ENCODE data around the gene RCBTB1. TPM values are rescaled to one million over a fixed set of nuclear protein-coding genes. Genes with fewer than 3 reads are reported as not detected.

Gene RCBTB1
- total RNA-seq, 2 donors from 2014 or later, result 6.3 to 12.2 TPM

DNA sequence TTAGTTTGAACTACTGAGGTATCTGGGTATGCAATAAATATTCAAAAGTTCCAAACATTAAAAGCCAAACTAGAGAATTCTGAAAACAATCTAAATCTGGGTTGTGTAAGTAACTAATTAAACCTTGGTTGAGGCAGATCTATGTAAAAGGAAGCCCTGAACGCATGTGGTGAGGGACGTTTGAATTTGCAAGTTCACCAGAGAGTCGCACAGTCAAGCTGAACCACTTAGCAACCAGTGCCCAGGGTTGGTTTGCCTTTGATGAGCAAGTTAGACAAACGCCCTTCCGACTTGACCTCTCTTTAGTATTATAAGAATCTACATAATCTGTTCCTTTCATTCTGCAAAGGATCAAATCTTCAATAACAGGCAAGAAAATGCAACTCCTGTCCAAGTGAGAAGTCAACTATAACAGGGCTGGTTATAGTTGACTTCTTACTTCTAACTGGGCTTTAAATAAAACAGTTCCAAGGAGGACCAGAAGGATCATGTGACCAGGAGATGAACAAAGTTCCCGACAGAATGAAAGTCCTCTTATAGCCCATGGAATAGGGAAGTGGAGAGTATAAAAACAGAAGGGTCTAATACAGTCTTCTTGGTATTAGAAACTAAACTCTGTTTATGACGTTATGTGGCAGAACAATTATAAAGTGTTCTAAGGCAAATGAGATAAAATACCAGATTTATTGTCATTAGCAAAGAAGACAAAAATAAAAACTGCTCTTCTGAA lies 49.0 kb downstream of the RCBTB1 start:
- ATAC-seq (no peak), DNase-seq (no peak)
- Histone ChIP-seq H3K9me3 (no peaks in the 10 kb centered on the region), H3K4me1 (no peaks in the 10 kb centered on the region), H3K27ac (no peak overlapping the region), H3K4me3 (no peak overlapping the region), H3K36me3 (replicated peaks in 1 of 2; ENCODE audit: insufficient read depth in 1 of 2, low read depth in 2 of 2) (peaks cover 0 to 4% of the 10 kb centered on the region in 2 donors), H3K27me3 (no peaks in the 10 kb centered on the region)
- TF ChIP-seq POLR2A (IDR thresholded peaks at IDR 0.05), result no peak
- TF ChIP-seq, protein P1, sequence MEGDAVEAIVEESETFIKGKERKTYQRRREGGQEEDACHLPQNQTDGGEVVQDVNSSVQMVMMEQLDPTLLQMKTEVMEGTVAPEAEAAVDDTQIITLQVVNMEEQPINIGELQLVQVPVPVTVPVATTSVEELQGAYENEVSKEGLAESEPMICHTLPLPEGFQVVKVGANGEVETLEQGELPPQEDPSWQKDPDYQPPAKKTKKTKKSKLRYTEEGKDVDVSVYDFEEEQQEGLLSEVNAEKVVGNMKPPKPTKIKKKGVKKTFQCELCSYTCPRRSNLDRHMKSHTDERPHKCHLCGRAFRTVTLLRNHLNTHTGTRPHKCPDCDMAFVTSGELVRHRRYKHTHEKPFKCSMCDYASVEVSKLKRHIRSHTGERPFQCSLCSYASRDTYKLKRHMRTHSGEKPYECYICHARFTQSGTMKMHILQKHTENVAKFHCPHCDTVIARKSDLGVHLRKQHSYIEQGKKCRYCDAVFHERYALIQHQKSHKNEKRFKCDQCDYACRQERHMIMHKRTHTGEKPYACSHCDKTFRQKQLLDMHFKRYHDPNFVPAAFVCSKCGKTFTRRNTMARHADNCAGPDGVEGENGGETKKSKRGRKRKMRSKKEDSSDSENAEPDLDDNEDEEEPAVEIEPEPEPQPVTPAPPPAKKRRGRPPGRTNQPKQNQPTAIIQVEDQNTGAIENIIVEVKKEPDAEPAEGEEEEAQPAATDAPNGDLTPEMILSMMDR (IDR thresholded peaks at IDR 0.05), result no peak
- 73 to 81% methylated on average over 7 of the region's 7 CpGs for WGBS, 2 donors
- intact Hi-C loops (cut with DNase I), result no loop called here

DNA sequence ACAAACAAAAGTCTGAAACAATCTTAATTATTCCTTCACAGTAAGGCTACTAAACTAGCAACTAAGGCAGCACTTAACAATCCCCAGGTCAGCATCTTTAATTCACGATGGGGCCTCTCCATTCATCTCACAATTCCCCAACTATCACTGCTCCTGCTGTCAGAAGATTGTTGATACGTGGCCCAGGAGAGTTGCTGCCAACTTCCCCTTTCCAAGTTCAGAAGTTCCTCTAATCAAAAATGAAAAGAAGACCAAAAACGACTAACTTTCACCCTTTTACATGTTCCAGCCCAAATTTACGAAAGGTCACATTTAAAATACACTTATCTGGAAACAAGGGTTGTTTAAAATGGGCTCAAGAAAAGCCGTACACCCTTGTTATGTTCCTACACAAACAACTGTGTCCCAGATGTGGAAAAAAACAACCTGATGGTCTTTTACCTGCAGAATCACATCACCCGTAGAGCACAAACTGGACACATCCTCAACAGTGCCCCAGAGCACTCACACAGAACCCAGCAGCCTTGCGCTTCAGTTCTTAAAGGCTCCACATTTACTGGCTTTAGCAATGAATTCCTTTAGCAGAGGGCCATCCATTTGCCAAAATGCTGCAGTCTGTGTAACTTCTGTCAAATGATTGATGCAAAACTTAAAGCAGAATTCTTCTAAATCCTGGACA lies 51.6 kb downstream of the RCBTB1 start:
- WGBS, 2 donors, result 68 to 73% methylated on average over 7 of the region's 7 CpGs

DNA sequence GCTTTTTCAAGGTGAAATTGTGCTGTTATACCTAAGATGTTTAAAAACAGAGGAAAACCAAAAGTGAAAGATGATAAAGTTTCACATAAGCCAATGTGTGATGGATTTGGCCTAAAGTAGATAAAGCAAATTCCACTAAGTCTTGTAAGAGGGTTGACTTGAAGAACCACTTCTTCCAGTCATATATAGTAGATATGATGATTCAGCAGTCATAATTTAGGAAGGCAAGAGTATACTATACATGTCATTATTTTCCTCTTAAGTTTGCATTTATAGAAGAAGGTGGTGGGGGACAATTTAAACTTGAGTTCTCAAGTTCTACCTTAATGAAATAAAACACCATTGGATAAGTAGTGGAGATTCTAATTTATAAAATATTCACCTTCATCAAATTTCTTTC lies 52.3 kb downstream of the RCBTB1 start:
- H3K4me3 ChIP-seq, result no peak overlapping the region
- DNase-seq (no peak), ATAC-seq (no peak)
- H3K4me1 ChIP-seq, result no peaks in the 10 kb centered on the region
- H3K27ac ChIP-seq, result no peak overlapping the region
- H3K36me3 ChIP-seq (replicated peaks in 1 of 2; ENCODE audit: insufficient read depth in 1 of 2, low read depth in 2 of 2), result peaks cover 0 to 2% of the 10 kb centered on the region in 2 donors
- H3K9me3 ChIP-seq, result no peaks in the 10 kb centered on the region
- TF ChIP-seq, protein P1 (IDR thresholded peaks at IDR 0.05), result no peak
- TF ChIP-seq POLR2A (IDR thresholded peaks at IDR 0.05), result no peak
- intact Hi-C loops (cut with DNase I), result no loop called here
- H3K27me3 ChIP-seq, result no peaks in the 10 kb centered on the region

More for the DNA sequence above, 51.6 kb downstream of the RCBTB1 start:
- H3K9me3 ChIP-seq, result no peaks in the 10 kb centered on the region
- peaks cover 0 to 2% of the 10 kb centered on the region in 2 donors for H3K36me3 ChIP-seq (replicated peaks in 1 of 2; ENCODE audit: insufficient read depth in 1 of 2, low read depth in 2 of 2)
- no peak for DNase-seq
- no peak for ATAC-seq
- no peaks in the 10 kb centered on the region for H3K27me3 ChIP-seq
- TF ChIP-seq POLR2A (IDR thresholded peaks at IDR 0.05), result no peak
- TF ChIP-seq, protein P1 (IDR thresholded peaks at IDR 0.05), result no peak
- H3K27ac ChIP-seq, result no peak overlapping the region
- no peak overlapping the region for H3K4me3 ChIP-seq
- intact Hi-C loops (cut with DNase I), result no loop called here
- no peaks in the 10 kb centered on the region for H3K4me1 ChIP-seq

DNA sequence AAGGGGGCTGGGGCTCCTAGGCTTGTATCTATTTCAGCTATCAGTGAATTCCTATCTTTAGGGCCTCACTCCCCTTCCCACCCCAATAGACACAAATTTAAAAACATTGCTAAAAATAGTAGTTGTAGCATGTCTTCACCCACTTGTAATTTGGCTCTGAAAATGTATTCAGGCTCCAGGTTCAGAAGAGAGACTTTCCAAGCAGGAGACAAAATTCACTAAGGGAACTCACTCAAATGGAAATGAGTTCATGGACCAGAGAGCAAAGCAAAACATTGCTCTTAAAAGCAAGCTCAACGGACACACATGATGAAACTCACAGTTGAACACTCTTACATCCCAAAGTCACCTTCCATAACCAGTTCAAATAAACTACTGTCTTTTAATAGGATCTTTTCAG lies 52.8 kb downstream of the RCBTB1 start:
- DNase-seq (no peak), ATAC-seq (no peak)
- no peaks in the 10 kb centered on the region for H3K27me3 ChIP-seq
- no peak overlapping the region for H3K4me3 ChIP-seq
- H3K27ac ChIP-seq, result no peak overlapping the region
- H3K9me3 ChIP-seq, result no peaks in the 10 kb centered on the region
- peaks cover 0 to 2% of the 10 kb centered on the region in 2 donors for H3K36me3 ChIP-seq (replicated peaks in 1 of 2; ENCODE audit: insufficient read depth in 1 of 2, low read depth in 2 of 2)
- no peak for TF ChIP-seq POLR2A (IDR thresholded peaks at IDR 0.05)
- TF ChIP-seq, protein P1 (IDR thresholded peaks at IDR 0.05), result no peak
- intact Hi-C loops (cut with DNase I), result no loop called here
- WGBS, 2 donors, result 76 to 90% methylated on average over 1 of the region's 1 CpG
- no peaks in the 10 kb centered on the region for H3K4me1 ChIP-seq

Data from body of pancreas (tissue), 4 donors.